Transverse colon (tissue), 3 donors: ENCODE results near the gene GLRA1.

Experiments used
- CTCF ChIP-seq, 5 experiments: fragments of 200-600 bp in 3 of 5; fragments of 450-650 bp in 2 of 5; sonication (generic) in 3 of 5; IDR thresholded peaks; 1 replicate in 2 of 5; 2 replicates in 3 of 5; pipeline ENCODE4 v1.5.1; 2016 to 2017; ENCODE audit warnings: antibody characterized with exemption in 5 of 5, inconsistent platforms in 3 of 5, mild to moderate bottlenecking in 2 of 5, moderate library complexity in 1 of 5
- POLR2A ChIP-seq: fragments of 450-650 bp; IDR thresholded peaks from one replicate; pipeline ENCODE4 v1.6.1; 2016; ENCODE audit warnings: antibody characterized with exemption, mild to moderate bottlenecking, moderate library complexity

- TF ChIP-seq CTCF (IDR thresholded peaks at IDR 0.05), result no peak
- no peak for TF ChIP-seq POLR2A
These were observed 34.4 kb downstream of the GLRA1 start for GRCh38 chr5:151890299-151890698.
